OCI-LY7 (cell line): ENCODE data around the gene PCDHAC2. TPM values are rescaled to one million over a fixed set of nuclear protein-coding genes. Genes with fewer than 3 reads are reported as not detected.

Experiments used
- BruUV-seq: library from RNA; stranded (reverse); fragments of 400-500 nt; replicated peaks from 2 replicates; lab custom pipeline; 2021; lab: Mats Ljungman, UMichigan
- CTCF ChIA-PET: fragments of 300-600 bp; sonication (Branson Sonifier 250); formaldehyde crosslinking; loops from one replicate; lab custom pipeline; 2022; ENCODE audit warnings: antibody characterized with exemption; ENCODE audit not compliant: unreplicated experiment; lab: Charles Lee
- POLR2A ChIA-PET: fragments of 300-600 bp; sonication (Branson Sonifier 250); formaldehyde crosslinking; loops from one replicate; lab custom pipeline; 2022; ENCODE audit warnings: antibody characterized with exemption; lab: Charles Lee
- DNase-seq: peaks from one replicate; pipeline ENCODE4 v3.0.0-alpha.2; 2015; ENCODE audit warnings: low spot score
- H2AFZ ChIP-seq: fragments of 200-600 bp; sonication (generic), shearing (Covaris generic); 2 replicates; pipeline ENCODE4 v1.6.1; 2014; ENCODE audit warnings: mild to moderate bottlenecking, antibody characterized with exemption, low read length, moderate library complexity
- H3K27ac ChIP-seq: fragments of 200-600 bp; sonication (generic); 2 replicates; pipeline ENCODE4 v1.5.1; 2014; ENCODE audit warnings: mixed run types, low read depth, mild to moderate bottlenecking, moderate library complexity, low read length, inconsistent platforms; ENCODE audit not compliant: poor library complexity, severe bottlenecking
- H3K36me3 ChIP-seq: fragments of 200-600 bp; sonication (generic); 2 replicates; pipeline ENCODE4 v1.6.1; 2014; ENCODE audit warnings: mild to moderate bottlenecking, antibody characterized with exemption, low read length, moderate library complexity, mixed read lengths; ENCODE audit not compliant: insufficient read depth
- H3K4me1 ChIP-seq: fragments of 200-600 bp; sonication (generic); 2 replicates; pipeline ENCODE4 v1.5.1; 2014; ENCODE audit warnings: mild to moderate bottlenecking, low read length; ENCODE audit not compliant: insufficient read depth, poor library complexity, severe bottlenecking
- H3K4me2 ChIP-seq: fragments of 200-600 bp; sonication (generic); 2 replicates; pipeline ENCODE4 v1.6.1; 2014; ENCODE audit warnings: mild to moderate bottlenecking, low read length
- H3K4me3 ChIP-seq: fragments of 200-600 bp; sonication (generic); 2 replicates; pipeline ENCODE4 v1.5.1; 2014; ENCODE audit warnings: mild to moderate bottlenecking, low read depth, low read length; ENCODE audit not compliant: poor library complexity, severe bottlenecking
- H3K79me2 ChIP-seq: fragments of 200-600 bp; sonication (generic); 2 replicates; pipeline ENCODE4 v1.6.1; 2016; ENCODE audit warnings: low read depth, mild to moderate bottlenecking, low read length, moderate library complexity, mixed read lengths; ENCODE audit not compliant: insufficient read depth
- H3K9me2 ChIP-seq: fragments of 200-600 bp; sonication (generic); 2 replicates; pipeline ENCODE4 v1.6.1; 2016; ENCODE audit warnings: mild to moderate bottlenecking, low read length, mixed read lengths; ENCODE audit not compliant: insufficient read depth
- H3K9me3 ChIP-seq: fragments of 200-600 bp; sonication (generic); 2 replicates; pipeline ENCODE4 v1.6.1; 2014; ENCODE audit warnings: mild to moderate bottlenecking, mixed run types, low read length, mixed read lengths
- H4K20me1 ChIP-seq: fragments of 200-600 bp; sonication (generic); 2 replicates; pipeline ENCODE4 v1.6.1; 2014; ENCODE audit warnings: mild to moderate bottlenecking, antibody characterized with exemption, low read length, moderate library complexity, mixed read lengths; ENCODE audit not compliant: insufficient read depth
- CTCF ChIP-seq: fragments of 200-600 bp; sonication (generic); conservative IDR thresholded peaks from 2 replicates; pipeline ENCODE4 v1.5.1; 2014; ENCODE audit warnings: mild to moderate bottlenecking, antibody characterized with exemption, low read length, moderate library complexity, mixed read lengths
- EZH2phosphoT487 ChIP-seq: fragments of 200-600 bp; sonication (generic); IDR thresholded peaks from 2 replicates; pipeline ENCODE4 v1.6.1; 2018; ENCODE audit warnings: low read depth, borderline replicate concordance, mild to moderate bottlenecking, mixed run types, antibody characterized with exemption, low read length, moderate library complexity, mixed read lengths
- intact Hi-C: fragments of 100-400 bp; cut with micrococcal nuclease; formaldehyde crosslinking; loops from one replicate; pipeline ENCODE4 v1.10.0; 2022; ENCODE audit not compliant: unreplicated experiment
- total RNA-seq, 2 experiments: library from RNA; depleted of rRNA in 1 of 2; stranded (reverse); fragments of >200 nt in 1 of 2; shearing (Covaris generic) in 1 of 2; gene quantifications; 2 replicates each; pipeline ENCODE4 v1.2.3, GENCODE V29; 2014 to 2022

The PCDHAC2 gene
- total RNA-seq, 2 experiments from 2014 or later: not detected

- Histone ChIP-seq H3K9me3 (no peaks in the 10 kb centered on the region), H4K20me1 (no peaks in the 10 kb centered on the region), H3K9me2 (no peaks in the 10 kb centered on the region), H3K4me1 (no peaks in the 10 kb centered on the region), H2AFZ (no peak overlapping the region), H3K36me3 (no peaks in the 10 kb centered on the region), H3K4me2 (no peak overlapping the region), H3K79me2 (no peaks in the 10 kb centered on the region), H3K27ac (no peak overlapping the region), H3K4me3 (no peak overlapping the region)
- DNase-seq: no peak
- TF ChIP-seq CTCF (no peak), EZH2phosphoT487 (no peak)
- ChIA-PET POLR2A (no interaction called here), CTCF (no interaction called here)
- intact Hi-C loops: no loop called here
- BruUV-seq: no TSS peak
Observed at GRCh38 chr5:141001446-141001843, 35.2 kb downstream of the PCDHAC2 start.

DNA sequence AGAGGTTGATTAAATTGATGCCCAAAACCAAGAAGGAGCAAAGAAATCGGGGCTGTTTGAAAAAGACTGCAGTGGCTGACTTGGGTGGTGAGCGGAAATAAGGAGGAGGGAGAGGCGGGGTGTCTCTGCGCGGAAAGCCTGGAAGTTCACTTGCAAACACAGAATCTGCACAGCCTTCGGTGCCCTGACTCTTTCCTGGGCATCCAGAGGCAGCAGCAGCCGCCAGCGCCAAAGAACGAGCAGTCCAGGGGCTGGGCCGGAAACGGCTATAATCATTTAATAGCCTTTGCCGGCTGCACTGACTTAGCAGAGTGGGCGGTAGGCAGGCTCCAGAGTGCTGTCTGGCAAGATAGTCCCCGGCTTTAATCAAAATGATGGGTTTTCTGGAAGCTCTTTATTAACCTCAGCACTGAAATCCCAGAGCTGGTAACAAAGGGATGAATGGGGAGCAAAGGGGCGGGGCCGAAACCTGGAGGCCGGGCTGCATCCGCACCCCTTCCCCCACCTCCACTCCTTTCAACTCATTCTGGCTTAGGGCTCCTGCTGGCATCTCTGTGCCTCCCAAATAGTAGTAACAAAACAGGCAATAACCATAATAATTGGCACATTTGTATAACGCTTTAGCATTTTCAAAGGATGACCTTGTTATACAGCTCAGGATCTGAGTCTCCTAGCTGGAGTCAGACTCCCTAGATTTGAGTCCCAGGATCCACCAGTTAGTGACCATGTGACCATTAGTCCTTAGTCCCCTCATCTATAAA, 35.7 kb downstream of the PCDHAC2 start:
- no peak for DNase-seq
- Histone ChIP-seq H3K4me3 (no peak overlapping the region), H3K27ac (no peak overlapping the region), H3K9me2 (no peaks in the 10 kb centered on the region), H3K36me3 (no peaks in the 10 kb centered on the region), H3K4me2 (no peak overlapping the region), H3K4me1 (no peaks in the 10 kb centered on the region), H2AFZ (no peak overlapping the region), H4K20me1 (no peaks in the 10 kb centered on the region), H3K79me2 (no peaks in the 10 kb centered on the region), H3K9me3 (no peaks in the 10 kb centered on the region)
- ChIA-PET POLR2A (no interaction called here), CTCF (no interaction called here)
- intact Hi-C loops: no loop called here
- TF ChIP-seq CTCF (no peak), EZH2phosphoT487 (no peak)
- BruUV-seq: no TSS peak

DNA sequence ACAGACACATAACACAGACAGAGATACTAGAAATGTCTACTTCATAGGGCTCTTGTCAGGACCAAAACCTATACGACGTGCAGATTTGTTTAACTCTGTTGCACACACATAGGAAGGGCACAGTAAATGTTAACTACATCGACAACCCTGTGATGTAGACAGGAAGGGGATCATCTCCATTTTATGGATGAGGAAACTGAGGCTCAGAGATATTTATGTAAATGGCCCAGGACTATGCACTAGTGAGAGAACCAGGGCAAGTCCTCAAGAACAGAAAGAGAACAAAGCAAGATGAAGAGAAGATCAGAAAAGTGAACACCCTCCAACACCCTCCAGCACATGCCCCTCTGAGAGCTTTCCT, 36.3 kb downstream of the PCDHAC2 start:
- no TSS peak for BruUV-seq
- CTCF ChIA-PET: no interaction called here

More for the DNA sequence above, 36.3 kb downstream of the PCDHAC2 start:
- Histone ChIP-seq H3K79me2 (no peaks in the 10 kb centered on the region), H3K4me1 (no peaks in the 10 kb centered on the region), H3K9me3 (no peaks in the 10 kb centered on the region), H3K27ac (no peak overlapping the region), H3K4me2 (no peak overlapping the region), H2AFZ (no peak overlapping the region), H3K36me3 (no peaks in the 10 kb centered on the region), H3K4me3 (no peak overlapping the region), H3K9me2 (no peaks in the 10 kb centered on the region), H4K20me1 (no peaks in the 10 kb centered on the region)
- POLR2A ChIA-PET: no interaction called here
- intact Hi-C loops: no loop called here
- DNase-seq: no peak
- TF ChIP-seq CTCF (no peak), EZH2phosphoT487 (no peak)
